ENCODE results near the gene NBPF3.
"Not testable (repeated sequence)": the region's sequence is repeated elsewhere in the genome, so short reads cannot be mapped to it uniquely, and the experiment has no call there.

Gene NBPF3

DNA sequence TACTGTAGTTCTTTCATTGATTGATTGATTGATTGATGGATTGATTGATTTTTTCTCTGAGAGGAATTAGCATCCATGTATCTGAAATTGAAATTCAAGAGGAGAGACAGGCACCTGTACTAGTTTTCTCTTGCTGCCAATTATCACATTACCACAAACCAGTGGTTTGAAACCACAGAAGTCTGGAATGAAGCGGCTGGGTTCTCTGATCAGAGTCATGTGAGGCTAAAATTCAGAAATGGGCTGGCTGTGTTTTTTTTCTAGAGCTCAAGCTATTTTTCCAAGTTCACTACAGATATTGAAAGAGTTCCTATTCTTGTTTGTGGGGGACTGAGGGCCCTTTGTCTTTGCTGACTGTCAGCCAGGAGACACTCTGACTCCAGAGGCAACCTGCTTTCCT lies 10.0 kb downstream of the NBPF3 start:
- in situ Hi-C loops (cut with HindIII; ENCODE audit: low sequenced_read_pairs) = no loop called here
- H3K4me3 ChIP-seq (ENCODE audit: low read depth, low read length) = no peak overlapping the region
- TF ChIP-seq, protein P1, sequence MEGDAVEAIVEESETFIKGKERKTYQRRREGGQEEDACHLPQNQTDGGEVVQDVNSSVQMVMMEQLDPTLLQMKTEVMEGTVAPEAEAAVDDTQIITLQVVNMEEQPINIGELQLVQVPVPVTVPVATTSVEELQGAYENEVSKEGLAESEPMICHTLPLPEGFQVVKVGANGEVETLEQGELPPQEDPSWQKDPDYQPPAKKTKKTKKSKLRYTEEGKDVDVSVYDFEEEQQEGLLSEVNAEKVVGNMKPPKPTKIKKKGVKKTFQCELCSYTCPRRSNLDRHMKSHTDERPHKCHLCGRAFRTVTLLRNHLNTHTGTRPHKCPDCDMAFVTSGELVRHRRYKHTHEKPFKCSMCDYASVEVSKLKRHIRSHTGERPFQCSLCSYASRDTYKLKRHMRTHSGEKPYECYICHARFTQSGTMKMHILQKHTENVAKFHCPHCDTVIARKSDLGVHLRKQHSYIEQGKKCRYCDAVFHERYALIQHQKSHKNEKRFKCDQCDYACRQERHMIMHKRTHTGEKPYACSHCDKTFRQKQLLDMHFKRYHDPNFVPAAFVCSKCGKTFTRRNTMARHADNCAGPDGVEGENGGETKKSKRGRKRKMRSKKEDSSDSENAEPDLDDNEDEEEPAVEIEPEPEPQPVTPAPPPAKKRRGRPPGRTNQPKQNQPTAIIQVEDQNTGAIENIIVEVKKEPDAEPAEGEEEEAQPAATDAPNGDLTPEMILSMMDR (IDR thresholded peaks at IDR 0.05; ENCODE audit: low read depth, low read length, missing control alignments) = no peak
- DNase-seq (ENCODE audit: low read depth) = peak; percentile 55

DNA sequence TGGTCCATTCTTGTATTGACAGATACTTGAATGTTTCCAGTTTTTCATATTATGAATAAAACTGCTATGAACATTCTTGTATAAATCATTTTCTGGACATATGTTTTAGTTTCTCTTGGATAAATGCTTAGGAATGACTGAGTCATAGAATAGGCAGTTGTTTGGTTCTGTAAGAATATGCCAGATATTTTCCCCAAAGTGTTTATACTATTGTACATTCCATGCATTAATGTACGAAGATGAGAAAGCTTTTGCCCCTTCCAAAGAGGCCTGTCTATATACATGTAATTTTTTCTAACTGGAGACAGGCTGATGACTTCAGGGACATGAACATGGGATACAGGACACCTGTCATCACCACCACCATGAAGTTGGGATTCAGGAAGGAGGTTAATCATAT lies 11.3 kb downstream of the NBPF3 start:
- in situ Hi-C loops (cut with HindIII; ENCODE audit: low sequenced_read_pairs) = no loop called here
- TF ChIP-seq, protein P1 (IDR thresholded peaks at IDR 0.05; ENCODE audit: low read depth, low read length, missing control alignments) = no peak
- peak; percentile 59 for DNase-seq (ENCODE audit: low read depth)
- no peak overlapping the region for H3K4me3 ChIP-seq (ENCODE audit: low read depth, low read length)

DNA sequence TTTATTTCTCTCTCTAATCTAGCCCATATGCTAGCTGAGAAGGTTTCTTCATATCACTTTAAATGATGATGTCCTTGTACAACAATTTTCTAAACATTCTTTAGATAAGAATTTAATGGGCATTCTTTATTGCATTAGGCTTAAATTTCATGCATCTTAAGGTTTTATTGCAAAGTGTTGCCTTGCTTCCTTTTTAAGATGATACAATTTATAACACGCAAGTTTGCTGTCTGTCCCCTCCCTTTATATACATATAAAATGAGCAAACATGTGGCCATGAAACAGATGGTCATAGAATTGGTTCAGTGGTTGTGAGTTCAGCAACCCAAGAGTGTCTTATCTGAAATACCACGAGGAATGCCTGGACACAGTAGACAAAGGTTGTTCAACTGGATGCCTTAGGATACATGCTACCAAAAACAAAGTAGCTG lies 12.1 kb downstream of the NBPF3 start:
- DNase-seq (ENCODE audit: low read depth) = no peak
- no peak overlapping the region for H3K4me3 ChIP-seq (ENCODE audit: low read depth, low read length)
- TF ChIP-seq, protein P1 (IDR thresholded peaks at IDR 0.05; ENCODE audit: low read depth, low read length, missing control alignments) = no peak
- in situ Hi-C loops (cut with HindIII; ENCODE audit: low sequenced_read_pairs) = no loop called here

DNA sequence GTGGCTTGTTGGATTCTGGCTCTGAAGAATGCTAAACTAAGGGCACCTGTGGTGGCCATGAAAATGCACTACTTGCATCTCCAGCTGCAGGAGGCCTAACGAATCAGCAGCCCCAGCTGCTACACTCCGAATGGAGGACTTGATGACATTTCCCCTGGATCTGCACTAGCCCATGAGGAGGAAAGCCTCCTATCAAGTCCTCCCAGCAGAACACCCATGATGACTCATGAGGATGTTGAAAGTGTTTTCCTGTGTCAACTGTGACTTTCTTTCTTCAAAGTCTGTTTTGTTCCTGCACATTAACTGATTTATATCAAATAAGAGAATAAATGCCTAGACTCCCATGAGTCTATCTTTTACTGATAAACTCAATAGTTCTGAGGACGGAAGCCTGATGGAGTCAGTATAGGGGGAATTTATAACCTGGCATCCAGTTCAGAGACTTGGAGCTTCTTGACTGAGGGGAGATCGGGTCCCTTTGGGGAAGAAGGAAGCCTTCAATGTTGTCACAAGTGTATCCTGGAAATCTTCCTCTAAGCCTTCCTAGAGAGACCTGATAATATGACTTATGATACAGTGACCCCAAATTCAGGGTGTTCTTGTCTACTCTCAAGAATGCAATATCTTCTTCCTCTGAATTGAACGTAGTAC lies 14.2 kb downstream of the NBPF3 start:
- in situ Hi-C loops (cut with HindIII; ENCODE audit: low sequenced_read_pairs); DNase-seq (ENCODE audit: low read depth); H3K4me3 ChIP-seq (ENCODE audit: low read depth, low read length): not testable (repeated sequence)

DNA sequence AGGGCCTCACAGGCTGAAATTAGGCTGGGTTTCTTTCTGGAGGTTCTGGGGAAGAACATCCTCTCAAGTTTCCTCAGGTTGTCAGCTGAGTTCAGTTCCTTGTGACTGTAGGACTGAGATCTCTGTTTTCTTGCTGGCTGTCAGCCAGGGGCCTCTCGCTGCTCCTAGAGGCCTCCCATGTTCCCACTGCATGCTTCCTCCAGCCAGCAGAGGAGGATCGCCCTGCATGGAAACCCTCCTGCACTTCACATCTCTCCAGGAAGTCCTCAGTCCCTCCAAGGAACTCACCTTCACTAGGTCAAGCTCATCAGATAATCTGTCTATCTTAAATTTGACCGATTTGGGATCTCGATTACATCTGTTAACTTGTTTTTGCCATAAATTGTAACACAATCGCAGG lies 15.0 kb downstream of the NBPF3 start:
- H3K4me3 ChIP-seq (ENCODE audit: low read depth, low read length); DNase-seq (ENCODE audit: low read depth); in situ Hi-C loops (cut with HindIII; ENCODE audit: low sequenced_read_pairs): not testable (repeated sequence)

DNA sequence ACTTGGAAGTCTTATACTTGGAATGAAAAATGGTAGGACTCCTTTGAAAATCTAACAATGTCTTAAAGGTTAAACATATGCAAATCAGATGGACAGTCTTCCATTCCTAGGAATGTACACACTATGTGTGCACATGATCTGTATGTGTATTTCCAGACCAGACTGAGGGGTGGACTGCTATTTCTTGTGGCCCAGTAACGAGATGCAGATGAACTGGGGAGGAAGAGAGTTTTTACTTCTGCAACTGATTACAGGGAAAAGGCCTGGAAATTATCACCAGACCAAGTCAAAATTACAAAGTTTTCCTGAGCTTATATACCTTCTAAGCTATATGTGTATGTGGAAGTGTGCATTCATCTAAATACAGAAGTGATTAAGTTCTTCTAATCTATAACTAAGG lies 17.7 kb downstream of the NBPF3 start:
- in situ Hi-C loops (cut with HindIII; ENCODE audit: low sequenced_read_pairs) = no loop called here
- TF ChIP-seq, protein P1 (IDR thresholded peaks at IDR 0.05; ENCODE audit: low read depth, low read length, missing control alignments) = no peak
- no peak overlapping the region for H3K4me3 ChIP-seq (ENCODE audit: low read depth, low read length)
- DNase-seq (ENCODE audit: low read depth) = no peak

DNA sequence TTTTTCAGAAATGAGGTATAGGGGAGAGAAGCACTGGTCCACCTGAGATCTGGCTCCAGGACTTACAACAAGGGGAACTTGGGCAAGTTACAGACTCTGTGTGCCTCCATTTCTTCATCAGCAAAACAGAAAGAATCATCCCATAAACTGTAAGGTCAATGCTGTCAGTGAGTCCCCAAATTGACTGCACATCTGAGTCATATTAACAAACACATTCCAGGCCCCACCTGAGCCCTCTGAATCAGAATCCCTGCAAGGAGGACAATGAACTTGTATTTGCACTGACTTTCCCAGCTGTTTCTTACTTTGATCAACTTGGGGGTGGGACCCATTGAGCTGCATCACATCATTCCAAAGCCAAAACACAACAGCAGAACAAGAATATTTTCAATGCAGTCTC lies 25.2 kb downstream of the NBPF3 start:
- DNase-seq (ENCODE audit: low read depth); in situ Hi-C loops (cut with HindIII; ENCODE audit: low sequenced_read_pairs): not testable (repeated sequence)

DNA sequence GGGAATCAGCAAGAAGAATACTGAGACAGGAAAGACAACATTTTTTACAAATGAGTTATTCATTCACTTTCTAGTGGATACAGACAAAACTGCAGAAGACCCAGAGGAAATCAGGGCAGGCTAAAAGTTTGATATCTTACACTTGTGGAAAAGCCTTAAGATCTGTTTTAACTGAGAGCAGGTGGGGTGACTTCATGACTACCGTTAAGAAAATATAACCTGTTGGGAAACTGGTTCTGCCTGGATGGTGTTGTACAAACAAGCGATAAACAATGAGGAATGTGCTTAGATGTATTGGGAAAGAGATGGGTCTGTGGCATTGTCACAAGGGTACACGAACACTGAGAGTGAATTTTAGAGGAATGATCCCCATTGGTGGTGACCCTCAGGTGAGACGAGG lies 28.0 kb downstream of the NBPF3 start:
- DNase-seq (ENCODE audit: low read depth); in situ Hi-C loops (cut with HindIII; ENCODE audit: low sequenced_read_pairs); H3K4me3 ChIP-seq (ENCODE audit: low read depth, low read length): not testable (repeated sequence)

More for the DNA sequence above, 25.2 kb downstream of the NBPF3 start:
- not testable (repeated sequence) for H3K4me3 ChIP-seq (ENCODE audit: low read depth, low read length)

DNA sequence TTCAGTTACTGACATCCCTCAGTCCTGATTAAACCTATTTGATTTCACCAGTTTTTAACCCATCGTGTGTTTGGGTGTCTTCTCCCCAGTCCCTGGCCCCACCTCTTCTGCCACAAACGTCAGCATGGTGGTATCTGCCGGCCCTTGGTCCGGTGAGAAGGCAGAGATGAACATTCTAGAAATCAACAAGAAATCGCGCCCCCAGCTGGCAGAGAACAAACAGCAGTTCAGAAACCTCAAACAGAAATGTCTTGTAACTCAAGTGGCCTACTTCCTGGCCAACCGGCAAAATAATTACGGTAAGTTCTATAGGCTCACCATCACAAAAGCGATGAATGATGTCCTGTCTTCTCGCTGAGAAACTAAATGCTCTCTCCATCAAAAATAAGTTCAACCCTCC lies 28.7 kb downstream of the NBPF3 start:
- in situ Hi-C loops (cut with HindIII; ENCODE audit: low sequenced_read_pairs) = no loop called here
- DNase-seq (ENCODE audit: low read depth) = no peak
- TF ChIP-seq, protein P1 (IDR thresholded peaks at IDR 0.05; ENCODE audit: low read depth, low read length, missing control alignments) = peak; percentile 35

More for the DNA sequence above, 28.7 kb downstream of the NBPF3 start:
- H3K4me3 ChIP-seq (ENCODE audit: low read depth, low read length) = no peak overlapping the region

All from astrocyte of the cerebellum (primary cell).